PC-3 (cell line): ENCODE data around the gene EGLN1.

Source experiments
- CTCF ChIP-seq: fragments of 300-600 bp; sonication (generic); conservative IDR thresholded peaks from 2 replicates; pipeline ENCODE4 v1.5.1; 2017; ENCODE audit warnings: antibody characterized with exemption, low read depth, mild to moderate bottlenecking, low read length
- EZH2 ChIP-seq: fragments of 300-600 bp; sonication (generic); IDR thresholded peaks from one replicate; pipeline ENCODE4 v1.6.1; 2017; ENCODE audit warnings: antibody characterized with exemption, mild to moderate bottlenecking, low read length; ENCODE audit not compliant: unreplicated experiment
- EZH2phosphoT487 ChIP-seq: fragments of 300-600 bp; sonication (generic); IDR thresholded peaks from 2 replicates; pipeline ENCODE4 v1.6.1; 2018; ENCODE audit warnings: mild to moderate bottlenecking, antibody characterized with exemption, low read length, borderline replicate concordance

- TF ChIP-seq EZH2 (no peak), CTCF (no peak), EZH2phosphoT487 (no peak)
Measured at GRCh38 chr1:231337472-231338269, 84.4 kb downstream of the EGLN1 start, which contains the start of gene EXOC8.
